ENCODE results near the gene TSKU.

Gene TSKU

DNA sequence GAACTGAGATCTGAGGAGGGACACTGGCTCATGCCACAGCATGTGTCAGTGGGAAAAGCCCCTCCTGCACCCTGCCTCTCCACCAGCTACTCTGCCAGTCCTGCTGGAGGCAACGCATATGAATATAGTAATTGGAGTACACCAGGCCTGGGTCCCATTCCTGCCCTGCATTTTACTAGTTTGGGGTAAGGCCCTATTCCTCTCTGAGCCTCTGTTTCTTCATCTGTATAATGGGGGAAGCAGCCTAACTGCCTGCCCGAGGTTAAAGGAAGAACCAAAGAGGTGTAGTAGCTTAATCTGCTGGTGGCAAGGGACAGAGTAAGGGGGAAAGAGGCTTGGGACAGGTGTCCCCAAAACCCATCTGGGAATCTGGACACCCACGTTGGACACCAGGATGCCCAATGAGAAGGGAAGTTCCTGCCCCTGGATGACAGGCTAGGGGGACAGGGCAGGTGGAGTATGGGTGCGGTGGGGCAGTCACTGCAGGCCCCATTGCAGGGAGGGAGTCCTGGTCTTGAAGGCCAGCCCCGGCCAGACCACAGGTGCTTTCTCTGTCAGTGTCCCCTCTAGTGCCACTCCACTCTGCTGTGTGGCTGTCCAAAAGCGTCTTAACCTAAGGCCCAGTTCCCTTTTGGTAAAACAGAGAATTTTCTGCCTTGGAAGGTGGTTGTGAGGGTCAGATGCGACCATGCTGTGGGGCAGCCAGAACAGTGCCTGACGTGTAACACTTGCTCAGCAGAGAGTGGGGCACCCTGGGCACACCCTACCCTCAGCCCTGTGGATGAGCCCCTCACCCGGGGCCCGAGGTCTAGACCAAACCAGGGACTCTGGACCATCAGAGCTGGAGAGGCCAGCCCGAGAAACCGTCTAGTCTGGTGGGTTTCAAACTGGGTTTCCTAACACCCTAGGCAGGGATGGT lies 11.5 kb downstream of the TSKU start:
- no peak overlapping the region for H3K4me3 ChIP-seq (replicated peaks; ENCODE audit: insufficient read depth, low read length)
- no peak for DNase-seq (ENCODE audit: low read depth in 1 of 2, low spot score in 1 of 2)
- TF ChIP-seq, protein P1, sequence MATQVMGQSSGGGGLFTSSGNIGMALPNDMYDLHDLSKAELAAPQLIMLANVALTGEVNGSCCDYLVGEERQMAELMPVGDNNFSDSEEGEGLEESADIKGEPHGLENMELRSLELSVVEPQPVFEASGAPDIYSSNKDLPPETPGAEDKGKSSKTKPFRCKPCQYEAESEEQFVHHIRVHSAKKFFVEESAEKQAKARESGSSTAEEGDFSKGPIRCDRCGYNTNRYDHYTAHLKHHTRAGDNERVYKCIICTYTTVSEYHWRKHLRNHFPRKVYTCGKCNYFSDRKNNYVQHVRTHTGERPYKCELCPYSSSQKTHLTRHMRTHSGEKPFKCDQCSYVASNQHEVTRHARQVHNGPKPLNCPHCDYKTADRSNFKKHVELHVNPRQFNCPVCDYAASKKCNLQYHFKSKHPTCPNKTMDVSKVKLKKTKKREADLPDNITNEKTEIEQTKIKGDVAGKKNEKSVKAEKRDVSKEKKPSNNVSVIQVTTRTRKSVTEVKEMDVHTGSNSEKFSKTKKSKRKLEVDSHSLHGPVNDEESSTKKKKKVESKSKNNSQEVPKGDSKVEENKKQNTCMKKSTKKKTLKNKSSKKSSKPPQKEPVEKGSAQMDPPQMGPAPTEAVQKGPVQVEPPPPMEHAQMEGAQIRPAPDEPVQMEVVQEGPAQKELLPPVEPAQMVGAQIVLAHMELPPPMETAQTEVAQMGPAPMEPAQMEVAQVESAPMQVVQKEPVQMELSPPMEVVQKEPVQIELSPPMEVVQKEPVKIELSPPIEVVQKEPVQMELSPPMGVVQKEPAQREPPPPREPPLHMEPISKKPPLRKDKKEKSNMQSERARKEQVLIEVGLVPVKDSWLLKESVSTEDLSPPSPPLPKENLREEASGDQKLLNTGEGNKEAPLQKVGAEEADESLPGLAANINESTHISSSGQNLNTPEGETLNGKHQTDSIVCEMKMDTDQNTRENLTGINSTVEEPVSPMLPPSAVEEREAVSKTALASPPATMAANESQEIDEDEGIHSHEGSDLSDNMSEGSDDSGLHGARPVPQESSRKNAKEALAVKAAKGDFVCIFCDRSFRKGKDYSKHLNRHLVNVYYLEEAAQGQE (IDR thresholded peaks at IDR 0.05; ENCODE audit: insufficient replicate concordance, low read depth) = no peak
- TF ChIP-seq GABPA (IDR thresholded peaks at IDR 0.05; ENCODE audit: low read depth) = no peak
- TF ChIP-seq, protein P2, sequence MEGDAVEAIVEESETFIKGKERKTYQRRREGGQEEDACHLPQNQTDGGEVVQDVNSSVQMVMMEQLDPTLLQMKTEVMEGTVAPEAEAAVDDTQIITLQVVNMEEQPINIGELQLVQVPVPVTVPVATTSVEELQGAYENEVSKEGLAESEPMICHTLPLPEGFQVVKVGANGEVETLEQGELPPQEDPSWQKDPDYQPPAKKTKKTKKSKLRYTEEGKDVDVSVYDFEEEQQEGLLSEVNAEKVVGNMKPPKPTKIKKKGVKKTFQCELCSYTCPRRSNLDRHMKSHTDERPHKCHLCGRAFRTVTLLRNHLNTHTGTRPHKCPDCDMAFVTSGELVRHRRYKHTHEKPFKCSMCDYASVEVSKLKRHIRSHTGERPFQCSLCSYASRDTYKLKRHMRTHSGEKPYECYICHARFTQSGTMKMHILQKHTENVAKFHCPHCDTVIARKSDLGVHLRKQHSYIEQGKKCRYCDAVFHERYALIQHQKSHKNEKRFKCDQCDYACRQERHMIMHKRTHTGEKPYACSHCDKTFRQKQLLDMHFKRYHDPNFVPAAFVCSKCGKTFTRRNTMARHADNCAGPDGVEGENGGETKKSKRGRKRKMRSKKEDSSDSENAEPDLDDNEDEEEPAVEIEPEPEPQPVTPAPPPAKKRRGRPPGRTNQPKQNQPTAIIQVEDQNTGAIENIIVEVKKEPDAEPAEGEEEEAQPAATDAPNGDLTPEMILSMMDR (IDR thresholded peaks at IDR 0.05; ENCODE audit: insufficient read depth, low read length) = no peak
- TF ChIP-seq SPI1 (IDR thresholded peaks at IDR 0.05; ENCODE audit: borderline replicate concordance, low read depth) = no peak
- TF ChIP-seq POLR2AphosphoS5 (IDR thresholded peaks at IDR 0.05; ENCODE audit: low read depth) = no peak
- H3K27ac ChIP-seq (replicated peaks) = no peak overlapping the region
- H3K27me3 ChIP-seq (ENCODE audit: insufficient read depth, poor library complexity, severe bottlenecking) = no peaks in the 10 kb centered on the region

DNA sequence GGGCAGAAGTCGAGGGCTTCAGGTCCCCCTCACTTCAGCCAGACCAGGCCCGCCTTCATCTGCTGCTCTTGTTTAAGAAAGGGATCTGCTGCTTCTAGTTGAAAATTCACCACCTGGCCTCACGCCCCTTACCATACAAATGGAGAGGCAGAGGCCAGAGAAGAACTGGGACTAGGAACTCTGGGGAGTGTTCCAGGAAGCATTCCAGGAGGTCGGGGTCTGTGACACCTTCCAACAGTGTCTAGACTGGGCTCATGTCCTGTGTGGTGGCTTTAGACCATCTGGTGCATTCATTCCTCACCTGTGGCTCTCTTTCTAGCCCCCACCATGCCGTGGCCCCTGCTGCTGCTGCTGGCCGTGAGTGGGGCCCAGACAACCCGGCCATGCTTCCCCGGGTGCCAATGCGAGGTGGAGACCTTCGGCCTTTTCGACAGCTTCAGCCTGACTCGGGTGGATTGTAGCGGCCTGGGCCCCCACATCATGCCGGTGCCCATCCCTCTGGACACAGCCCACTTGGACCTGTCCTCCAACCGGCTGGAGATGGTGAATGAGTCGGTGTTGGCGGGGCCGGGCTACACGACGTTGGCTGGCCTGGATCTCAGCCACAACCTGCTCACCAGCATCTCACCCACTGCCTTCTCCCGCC lies 12.3 kb downstream of the TSKU start:
- Histone ChIP-seq H3K4me3 (replicated peaks; ENCODE audit: insufficient read depth, low read length) (no peak overlapping the region), H3K27me3 (ENCODE audit: insufficient read depth, poor library complexity, severe bottlenecking) (no peaks in the 10 kb centered on the region), H3K27ac (replicated peaks) (no peak overlapping the region)
- DNase-seq (ENCODE audit: low read depth in 1 of 2, low spot score in 1 of 2) = no peak
- TF ChIP-seq, protein P1 (IDR thresholded peaks at IDR 0.05; ENCODE audit: insufficient replicate concordance, low read depth) = no peak
- no peak for TF ChIP-seq POLR2AphosphoS5 (IDR thresholded peaks at IDR 0.05; ENCODE audit: low read depth)
- TF ChIP-seq SPI1 (IDR thresholded peaks at IDR 0.05; ENCODE audit: borderline replicate concordance, low read depth) = no peak
- TF ChIP-seq GABPA (IDR thresholded peaks at IDR 0.05; ENCODE audit: low read depth) = no peak
- TF ChIP-seq, protein P2 (IDR thresholded peaks at IDR 0.05; ENCODE audit: insufficient read depth, low read length) = no peak

DNA sequence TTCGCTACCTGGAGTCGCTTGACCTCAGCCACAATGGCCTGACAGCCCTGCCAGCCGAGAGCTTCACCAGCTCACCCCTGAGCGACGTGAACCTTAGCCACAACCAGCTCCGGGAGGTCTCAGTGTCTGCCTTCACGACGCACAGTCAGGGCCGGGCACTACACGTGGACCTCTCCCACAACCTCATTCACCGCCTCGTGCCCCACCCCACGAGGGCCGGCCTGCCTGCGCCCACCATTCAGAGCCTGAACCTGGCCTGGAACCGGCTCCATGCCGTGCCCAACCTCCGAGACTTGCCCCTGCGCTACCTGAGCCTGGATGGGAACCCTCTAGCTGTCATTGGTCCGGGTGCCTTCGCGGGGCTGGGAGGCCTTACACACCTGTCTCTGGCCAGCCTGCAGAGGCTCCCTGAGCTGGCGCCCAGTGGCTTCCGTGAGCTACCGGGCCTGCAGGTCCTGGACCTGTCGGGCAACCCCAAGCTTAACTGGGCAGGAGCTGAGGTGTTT lies 12.8 kb downstream of the TSKU start:
- Histone ChIP-seq H3K4me3 (replicated peaks; ENCODE audit: insufficient read depth, low read length) (no peak overlapping the region), H3K27ac (replicated peaks) (no peak overlapping the region), H3K27me3 (ENCODE audit: insufficient read depth, poor library complexity, severe bottlenecking) (no peaks in the 10 kb centered on the region)
- no peak for DNase-seq (ENCODE audit: low read depth in 1 of 2, low spot score in 1 of 2)
- TF ChIP-seq, protein P1 (IDR thresholded peaks at IDR 0.05; ENCODE audit: insufficient replicate concordance, low read depth) = no peak
- no peak for TF ChIP-seq SPI1 (IDR thresholded peaks at IDR 0.05; ENCODE audit: borderline replicate concordance, low read depth)
- TF ChIP-seq, protein P2 (IDR thresholded peaks at IDR 0.05; ENCODE audit: insufficient read depth, low read length) = no peak
- no peak for TF ChIP-seq GABPA (IDR thresholded peaks at IDR 0.05; ENCODE audit: low read depth)
- no peak for TF ChIP-seq POLR2AphosphoS5 (IDR thresholded peaks at IDR 0.05; ENCODE audit: low read depth)
